GM12878 (cell line): ENCODE data around the gene YEATS2. TPM values are rescaled to one million over a fixed set of nuclear protein-coding genes. Genes with fewer than 3 reads are reported as not detected.

ENCODE experiments used
- ATAC-seq: fragments of 200-7000 bp; cut with Tn5 transposase; 3 replicates; pipeline ENCODE4 v1.9.1; 2020; ENCODE audit warnings: mild to moderate bottlenecking, moderate library complexity
- BruUV-seq: library from RNA; stranded (reverse); fragments of 400-500 nt; replicated peaks from 2 replicates; lab custom pipeline; 2021; lab: Mats Ljungman, UMichigan
- CTCF ChIA-PET: fragments of 300-600 bp; sonication (Branson Sonifier 250); formaldehyde crosslinking; extraction: SDS; loops from one replicate; lab custom pipeline; 2021; ENCODE audit warnings: inconsistent platforms; lab: Yijun Ruan, JAX
- POLR2A ChIA-PET: fragments of 350-600 bp; formaldehyde crosslinking; extraction: SDS; loops from one replicate; lab custom pipeline; 2021; ENCODE audit warnings: inconsistent platforms; lab: Charles Lee
- RAD21 ChIA-PET: fragments of 300-600 bp; sonication (Branson Sonifier 250); formaldehyde crosslinking; loops from one replicate; lab custom pipeline; 2023; ENCODE audit warnings: antibody characterized with exemption; ENCODE audit not compliant: unreplicated experiment; lab: Charles Lee
- SMC1A ChIA-PET: fragments of 300-600 bp; sonication (Branson Sonifier 250); formaldehyde crosslinking; loops from one replicate; lab custom pipeline; 2023; ENCODE audit not compliant: unreplicated experiment, uncharacterized antibody; lab: Charles Lee
- DNase-seq: peaks from one replicate; pipeline ENCODE4 v3.0.0-alpha.2; 2011; ENCODE audit warnings: low read depth, low spot score
- FAIRE-seq: peaks from 3 replicates; lab custom pipeline; 2011; peaks lifted over from hg19 to GRCh38; lab: Jason Lieb, UNC
- H2AFZ ChIP-seq: 2 replicates; pipeline ENCODE4 v1.6.0; 2011; ENCODE audit warnings: low read depth, low read length, control low read depth; ENCODE audit not compliant: control insufficient read depth
- H3K27ac ChIP-seq: 2 replicates; pipeline ENCODE4 v1.5.1; 2011; ENCODE audit warnings: control low read depth; ENCODE audit not compliant: control insufficient read depth, insufficient read depth
- H3K27me3 ChIP-seq, 2 experiments: replicated peaks in 1 of 2; 2 replicates each; pipeline versions ENCODE4 v1.6.0 to v1.6.1; 2011; ENCODE audit warnings: low read length in 1 of 2; ENCODE audit not compliant: control insufficient read depth in 2 of 2, insufficient read depth in 2 of 2
- H3K36me3 ChIP-seq, 2 experiments: 2 replicates each; pipeline ENCODE4 v1.5.1; 2011; ENCODE audit warnings: low read length in 1 of 2; ENCODE audit not compliant: control insufficient read depth in 2 of 2, insufficient read depth in 2 of 2
- H3K4me1 ChIP-seq: 2 replicates; pipeline ENCODE4 v1.6.1; 2011; ENCODE audit warnings: mild to moderate bottlenecking, low read length, moderate library complexity, mixed read lengths; ENCODE audit not compliant: control insufficient read depth, insufficient read depth
- H3K4me2 ChIP-seq: 2 replicates; pipeline ENCODE4 v1.6.0; 2011; ENCODE audit warnings: control low read depth; ENCODE audit not compliant: control insufficient read depth, insufficient read depth
- H3K4me3 ChIP-seq: fragments of 200-600 bp; sonication (generic); 2 replicates; pipeline ENCODE4 v1.5.1; 2016
- H3K79me2 ChIP-seq: 2 replicates; pipeline ENCODE4 v1.6.0; 2011; ENCODE audit warnings: low read length; ENCODE audit not compliant: control insufficient read depth, insufficient read depth
- H3K9ac ChIP-seq: 2 replicates; pipeline ENCODE4 v1.8.0; 2011; ENCODE audit warnings: low read length, control low read depth, mixed read lengths; ENCODE audit not compliant: control insufficient read depth, insufficient read depth
- H3K9me3 ChIP-seq: replicated peaks from 3 replicates; pipeline ENCODE4 v1.5.1; 2011; ENCODE audit warnings: mild to moderate bottlenecking, low read length; ENCODE audit not compliant: control insufficient read depth, insufficient read depth
- H4K20me1 ChIP-seq: 2 replicates; pipeline ENCODE4 v1.6.0; 2011; ENCODE audit not compliant: control insufficient read depth, insufficient read depth
- CBX3 ChIP-seq: fragments of 200-600 bp; sonication (generic); IDR thresholded peaks from 2 replicates; pipeline ENCODE4 v1.6.1; 2016; ENCODE audit warnings: low read depth, borderline replicate concordance
- E2F4 ChIP-seq: IDR thresholded peaks from 2 replicates; pipeline ENCODE4 v1.6.1; 2012; ENCODE audit warnings: low read depth, low read length, improper control_type of control experiment
- MTA2 ChIP-seq: fragments of 450-650 bp; IDR thresholded peaks from 2 replicates; pipeline ENCODE4 v1.6.1; 2016; ENCODE audit warnings: low read depth, mild to moderate bottlenecking, moderate library complexity
- NR2F1 ChIP-seq: fragments of 450-650 bp; conservative IDR thresholded peaks from 2 replicates; pipeline ENCODE4 v1.6.1; 2017; ENCODE audit warnings: mild to moderate bottlenecking
- PRDM15 ChIP-seq: fragments of 450-650 bp; formaldehyde crosslinking; IDR thresholded peaks from 2 replicates; pipeline ENCODE4 v1.4.0; 2020; ENCODE audit warnings: mild to moderate bottlenecking, moderate library complexity
- REST ChIP-seq: IDR thresholded peaks from 2 replicates; pipeline ENCODE4 v1.6.1; 2012; ENCODE audit warnings: mild to moderate bottlenecking, low read depth, low read length
- RUNX3 ChIP-seq: IDR thresholded peaks from 2 replicates; pipeline ENCODE4 v1.6.1; 2012; ENCODE audit warnings: low read length, inconsistent platforms
- SMARCA5 ChIP-seq: fragments of 450-650 bp; IDR thresholded peaks from 2 replicates; pipeline ENCODE4 v1.6.1; 2017; ENCODE audit warnings: mild to moderate bottlenecking
- SP1 ChIP-seq: IDR thresholded peaks from one replicate; pipeline ENCODE4 v1.6.1; 2011; ENCODE audit warnings: low read depth, low read length
- ZNF592 ChIP-seq: fragments of 450-650 bp; IDR thresholded peaks from 2 replicates; pipeline ENCODE4 v1.6.1; 2017; ENCODE audit warnings: mild to moderate bottlenecking, moderate library complexity
- WGBS: methylation state at CpG from one replicate; pipeline ENCODE4 v1.1.6; 2016; ENCODE audit warnings: low lambda C conversion rate; ENCODE audit not compliant: insufficient replicate concordance, insufficient coverage; ENCODE audit errors: missing lambda C conversion rate; 5-methylcytosine and 5-hydroxymethylcytosine counted together
- in situ Hi-C: fragments of 300-500 bp; cut with MboI; formaldehyde crosslinking; loops from 9 replicates; pipeline ENCODE4 v1.14.3; 2018; ENCODE audit warnings: mixed read lengths
- intact Hi-C: fragments of 100-400 bp; cut with micrococcal nuclease; formaldehyde crosslinking; loops from one replicate; pipeline ENCODE4 v1.14.2; 2022; ENCODE audit not compliant: unreplicated experiment
- polyA plus RNA-seq, 11 experiments: library from polyadenylated mRNA; depleted of rRNA in 4 of 11; unstranded in 6 of 11; stranded (reverse) in 5 of 11; fragments of >200 nt; fragmentation: Nextera tagmentation in 4 of 11; fragmentation: Illumina TruSeq in 1 of 11; extraction: Ambion mirVana in 4 of 11; extraction: Trizol in 1 of 11; gene quantifications; 1 replicate in 1 of 11; 2 replicates in 10 of 11; pipeline versions ENCODE4 v1.2.1 to v1.2.3, GENCODE V29; 2011 to 2016; ENCODE audit warnings: inconsistent platforms in 2 of 11, missing spikeins in 2 of 11, low read depth in 1 of 11
- total RNA-seq, 4 experiments: library from RNA; depleted of rRNA in 3 of 4; stranded (reverse); fragments of >200 nt in 3 of 4; fragmentation: Illumina TruSeq in 1 of 4; extraction: Trizol in 1 of 4; gene quantifications; 2 replicates each; pipeline versions ENCODE4 v1.2.1 to v1.2.3, GENCODE V29; 2013 to 2021

Gene YEATS2
- total and polyA plus RNA-seq, 10 of the 15 experiments (the other 5 are each of a cell fraction or from before 2014, with no cell fraction given), result 1.9 to 65.3 (median 25.8) TPM

GRCh38 chr3:183725387-183725786, 27.8 kb downstream of the YEATS2 start (continued):
- TF ChIP-seq REST (no peak), RUNX3 (no peak), E2F4 (no peak)

- peaks cover 8 to 22% of the 10 kb centered on the region in 2 experiments; a peak in 3 of 4 replicates for H3K36me3 ChIP-seq
- ChIA-PET SMC1A (no interaction called here), POLR2A (interaction anchor here (0.5 to 1.2 kb wide), 2 partner anchors 22 to 146 kb away, joined by 3 read pairs; no protein-coding TSS in a partner anchor), RAD21 (interaction anchor here (0.7 kb wide), 1 partner anchor 39 kb away, joined by 3 read pairs; no protein-coding TSS in a partner anchor), CTCF (interaction anchor here (0.6 to 1.3 kb wide), 3 partner anchors 12 to 156 kb away, joined by 3 read pairs; partner anchors contain the start of gene PARL)
- H3K4me2 ChIP-seq, result no peak overlapping the region
- FAIRE-seq (no peak), ATAC-seq (no peak), DNase-seq (no peak)
- no peaks in the 10 kb centered on the region for H4K20me1 ChIP-seq
- no peaks in the 10 kb centered on the region for H3K4me1 ChIP-seq
- intact Hi-C loops, result no loop called here
- in situ Hi-C loops, result no loop called here
- H3K27me3 ChIP-seq, result no peaks in the 10 kb centered on the region
- H3K27ac ChIP-seq, result no peak overlapping the region
- no TSS peak for BruUV-seq
- WGBS, result 96% methylated on average over 1 of the region's 1 CpG
- no peak overlapping the region for H3K9ac ChIP-seq
- no peaks in the 10 kb centered on the region for H3K79me2 ChIP-seq
- H3K4me3 ChIP-seq, result no peak overlapping the region
- H3K9me3 ChIP-seq, result no peaks in the 10 kb centered on the region
- no peak overlapping the region for H2AFZ ChIP-seq
- TF ChIP-seq NR2F1 (no peak), ZNF592 (no peak), CBX3 (no peak), SMARCA5 (no peak), SP1 (no peak), PRDM15 (CRISPR knock-in tag) (no peak), MTA2 (no peak)
Measured at GRCh38 chr3:183728204-183728603, 30.6 kb downstream of the YEATS2 start.
